ENCODE results near the gene LHFPL6. TPM values are rescaled to one million over a fixed set of nuclear protein-coding genes. Genes with fewer than 3 reads are reported as not detected.

Gene LHFPL6
- total and polyA plus RNA-seq, 9 of the 15 experiments (the other 6 are each of a cell fraction or from before 2014, with no cell fraction given): 0.18 TPM; not detected in 8

DNA sequence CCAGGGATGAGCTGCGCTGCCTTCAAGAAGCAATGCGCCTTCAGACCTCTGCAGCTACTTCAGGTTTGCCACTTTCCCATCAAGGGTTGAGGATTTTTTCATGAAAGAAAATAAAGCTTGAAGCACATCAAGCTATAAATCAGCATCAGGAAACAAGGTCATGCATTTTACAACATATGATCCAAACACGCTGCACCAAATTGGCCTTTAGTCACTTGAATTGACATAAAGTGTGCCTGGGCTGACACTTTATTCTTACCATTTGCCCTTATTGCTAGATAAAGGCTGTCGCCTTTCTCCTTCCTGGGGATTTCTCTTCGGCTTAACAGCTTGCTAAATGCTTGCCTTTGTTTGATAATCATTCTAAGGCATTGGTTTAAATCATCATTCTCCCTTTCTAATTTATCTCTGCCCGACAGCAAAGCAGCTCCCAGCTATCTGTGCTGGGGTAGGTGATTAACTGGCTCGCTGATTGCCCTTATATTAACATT lies 87.7 kb downstream of the LHFPL6 start:
- no TSS peak for BruUV-seq (replicated peaks)

More for the DNA sequence above, 87.7 kb downstream of the LHFPL6 start:
- TF ChIP-seq GATAD2B (IDR thresholded peaks at IDR 0.05; ENCODE audit: borderline replicate concordance) (no peak), SRSF3 (IDR thresholded peaks at IDR 0.05; ENCODE audit: insufficient read depth, low read length) (no peak), TFE3 (CRISPR knock-in tag; IDR thresholded peaks at IDR 0.05) (no peak), XRCC5 (IDR thresholded peaks at IDR 0.05; ENCODE audit: low read depth, low read length) (no peak), SMARCE1 (IDR thresholded peaks at IDR 0.05) (no peak), ELK3 (CRISPR knock-in tag; IDR thresholded peaks at IDR 0.05) (no peak), GTF2E2 (tag; IDR thresholded peaks at IDR 0.05) (no peak), ZNF583 (CRISPR knock-in tag; IDR thresholded peaks at IDR 0.05) (no peak), KDM2B (CRISPR knock-in tag; IDR thresholded peaks at IDR 0.05) (no peak), GMEB1 (CRISPR knock-in tag; IDR thresholded peaks at IDR 0.05) (no peak), E2F8 (IDR thresholded peaks at IDR 0.05; ENCODE audit: low read depth, partially characterized antibody) (no peak), RFX1 (IDR thresholded peaks at IDR 0.05) (no peak), NR0B1 (IDR thresholded peaks at IDR 0.05; ENCODE audit: partially characterized antibody) (no peak), NEUROD1 (IDR thresholded peaks at IDR 0.05; ENCODE audit: borderline replicate concordance, low read depth, low read length, partially characterized antibody) (no peak), FOSL1 (tag; conservative IDR thresholded peaks at IDR 0.05) (no peak)
- H4K20me1 ChIP-seq (replicated peaks; ENCODE audit: control insufficient read depth, insufficient read depth, low read length): no peaks in the 10 kb centered on the region
- no peaks in the 10 kb centered on the region for H3K36me3 ChIP-seq (ENCODE audit: control insufficient read depth, insufficient read depth, low read length)
- intact Hi-C loops (cut with micrococcal nuclease): no loop called here
- in situ Hi-C loops (cut with MboI): no loop called here
- H3K9me1 ChIP-seq (ENCODE audit: control insufficient read depth, insufficient read depth, low read length): no peaks in the 10 kb centered on the region
- DNase-seq (ENCODE audit: extremely low read depth in 1 of 4, low spot score in 3 of 4) (no peak), FAIRE-seq (no peak), ATAC-seq (no peak)
- no peak overlapping the region for H2AFZ ChIP-seq (ENCODE audit: low read depth, low read length)
- H3K27ac ChIP-seq (ENCODE audit: extremely low read depth, low read depth, low read length): no peak overlapping the region
- no peak overlapping the region for H3K4me3 ChIP-seq
- WGBS (ENCODE audit: insufficient coverage, low coverage, missing lambda C conversion rate): 0% methylated on average over 7 of the region's 7 CpGs
- H3K9ac ChIP-seq (ENCODE audit: insufficient read depth in 1 of 2, low read depth in 2 of 2, low read length in 2 of 2): no peak overlapping the region
- H3K4me1 ChIP-seq (replicated peaks in 1 of 2; ENCODE audit: control insufficient read depth in 2 of 2, insufficient read depth in 2 of 2, low read length in 2 of 2): no peaks in the 10 kb centered on the region
- H3K79me2 ChIP-seq (ENCODE audit: control insufficient read depth, insufficient read depth, low read length): no peaks in the 10 kb centered on the region
- no peaks in the 10 kb centered on the region for H3K9me3 ChIP-seq (replicated peaks; ENCODE audit: control insufficient read depth, insufficient read depth, low read depth, low read length)
- H3K27me3 ChIP-seq (ENCODE audit: control insufficient read depth in 2 of 2, insufficient read depth in 2 of 2, low read length in 2 of 2): no peaks in the 10 kb centered on the region
- CTCF ChIA-PET (ENCODE audit: low intra/inter-chr PET ratio): no interaction called here
- no peak overlapping the region for H3K4me2 ChIP-seq (ENCODE audit: insufficient read depth, low read length)
- POLR2A ChIA-PET: no interaction called here
